Measurements from ENCODE around the gene RFNG. TPM values are rescaled to one million over a fixed set of nuclear protein-coding genes. Genes with fewer than 3 reads are reported as not detected.

Gene RFNG
- total and polyA plus RNA-seq, 2 of the 13 experiments (the other 11 are each of a cell fraction or from before 2014, with no cell fraction given) = 61.4 to 64.0 TPM

DNA sequence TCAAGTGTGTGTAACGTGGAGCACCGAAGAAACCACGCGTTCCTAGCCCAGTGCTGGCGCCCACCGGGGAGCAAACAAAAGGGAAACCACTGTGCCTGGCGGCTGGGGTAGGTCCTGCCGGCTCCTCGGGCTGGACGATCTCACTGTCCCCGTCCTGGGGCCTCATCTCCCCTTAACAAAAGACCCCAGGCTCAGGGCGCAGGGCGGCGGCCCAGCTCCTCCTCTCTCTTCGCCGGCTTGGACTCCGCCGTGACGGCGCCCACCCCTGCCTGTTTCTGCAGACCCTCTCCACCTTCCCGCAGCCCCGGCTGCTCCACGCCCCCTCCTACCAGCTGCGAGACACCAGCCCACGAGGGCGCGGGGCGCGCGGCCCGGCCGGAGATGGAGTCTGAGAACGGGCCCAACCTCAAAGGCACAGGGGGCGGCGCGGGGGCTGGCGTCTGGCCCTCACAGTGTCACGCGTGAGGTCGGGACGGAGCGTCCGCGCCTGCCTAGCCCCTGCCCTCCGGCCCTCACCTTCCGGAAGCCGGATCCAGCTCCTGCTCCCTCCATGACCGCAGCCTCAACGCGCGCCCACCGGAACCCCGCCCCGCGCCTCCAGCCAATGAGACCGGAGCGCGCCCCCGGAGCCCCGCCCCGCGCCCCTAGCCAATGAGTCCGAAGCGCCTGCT lies 29.2 kb downstream of the RFNG start, which contains the start of gene CENPX (continued):
- TF ChIP-seq SOX6 (IDR thresholded peaks at IDR 0.05) (no peak), SOX6 (CRISPR knock-in tag; IDR thresholded peaks at IDR 0.05) (no peak; the same call in 1 of the 2 replicates), RFXAP (CRISPR knock-in tag; IDR thresholded peaks at IDR 0.05; ENCODE audit: borderline replicate concordance) (peak; percentile 67), CBFB (CRISPR knock-in tag; IDR thresholded peaks at IDR 0.05) (peak; percentile 78; the same call in 1 of the 2 replicates), ZNF441 (CRISPR knock-in tag; IDR thresholded peaks at IDR 0.05; ENCODE audit: borderline replicate concordance) (peak; percentile 30; the same call in 1 of the 2 replicates), ZFP36L2 (CRISPR knock-in tag; IDR thresholded peaks at IDR 0.05) (0 out of 2 replicates have a peak, but pooled peaks have one; percentile 70), ZNF10 (CRISPR knock-in tag; IDR thresholded peaks at IDR 0.05; ENCODE audit: borderline replicate concordance, low read depth) (0 out of 2 replicates have a peak, but pooled peaks have one; percentile 37), ZNF746 (CRISPR knock-in tag; IDR thresholded peaks at IDR 0.05) (peak; percentile 43; the same call in 1 of the 2 replicates), ZNF12 (CRISPR knock-in tag; IDR thresholded peaks at IDR 0.05) (peak; percentile 67; the same call in 1 of the 2 replicates), MAFG (CRISPR knock-in tag; IDR thresholded peaks at IDR 0.05) (no peak)
- TF ChIP-seq, protein P1, sequence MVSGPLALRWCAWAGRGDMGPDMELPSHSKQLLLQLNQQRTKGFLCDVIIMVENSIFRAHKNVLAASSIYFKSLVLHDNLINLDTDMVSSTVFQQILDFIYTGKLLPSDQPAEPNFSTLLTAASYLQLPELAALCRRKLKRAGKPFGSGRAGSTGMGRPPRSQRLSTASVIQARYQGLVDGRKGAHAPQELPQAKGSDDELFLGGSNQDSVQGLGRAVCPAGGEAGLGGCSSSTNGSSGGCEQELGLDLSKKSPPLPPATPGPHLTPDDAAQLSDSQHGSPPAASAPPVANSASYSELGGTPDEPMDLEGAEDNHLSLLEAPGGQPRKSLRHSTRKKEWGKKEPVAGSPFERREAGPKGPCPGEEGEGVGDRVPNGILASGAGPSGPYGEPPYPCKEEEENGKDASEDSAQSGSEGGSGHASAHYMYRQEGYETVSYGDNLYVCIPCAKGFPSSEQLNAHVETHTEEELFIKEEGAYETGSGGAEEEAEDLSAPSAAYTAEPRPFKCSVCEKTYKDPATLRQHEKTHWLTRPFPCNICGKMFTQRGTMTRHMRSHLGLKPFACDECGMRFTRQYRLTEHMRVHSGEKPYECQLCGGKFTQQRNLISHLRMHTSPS (CRISPR knock-in tag; IDR thresholded peaks at IDR 0.05; ENCODE audit: low read depth) = peak; percentile 49
- TF ChIP-seq, protein P2, sequence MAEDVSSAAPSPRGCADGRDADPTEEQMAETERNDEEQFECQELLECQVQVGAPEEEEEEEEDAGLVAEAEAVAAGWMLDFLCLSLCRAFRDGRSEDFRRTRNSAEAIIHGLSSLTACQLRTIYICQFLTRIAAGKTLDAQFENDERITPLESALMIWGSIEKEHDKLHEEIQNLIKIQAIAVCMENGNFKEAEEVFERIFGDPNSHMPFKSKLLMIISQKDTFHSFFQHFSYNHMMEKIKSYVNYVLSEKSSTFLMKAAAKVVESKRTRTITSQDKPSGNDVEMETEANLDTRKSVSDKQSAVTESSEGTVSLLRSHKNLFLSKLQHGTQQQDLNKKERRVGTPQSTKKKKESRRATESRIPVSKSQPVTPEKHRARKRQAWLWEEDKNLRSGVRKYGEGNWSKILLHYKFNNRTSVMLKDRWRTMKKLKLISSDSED (CRISPR knock-in tag; IDR thresholded peaks at IDR 0.05) = 0 out of 2 replicates have a peak, but pooled peaks have one; percentile 18
- TF ChIP-seq, protein P3, sequence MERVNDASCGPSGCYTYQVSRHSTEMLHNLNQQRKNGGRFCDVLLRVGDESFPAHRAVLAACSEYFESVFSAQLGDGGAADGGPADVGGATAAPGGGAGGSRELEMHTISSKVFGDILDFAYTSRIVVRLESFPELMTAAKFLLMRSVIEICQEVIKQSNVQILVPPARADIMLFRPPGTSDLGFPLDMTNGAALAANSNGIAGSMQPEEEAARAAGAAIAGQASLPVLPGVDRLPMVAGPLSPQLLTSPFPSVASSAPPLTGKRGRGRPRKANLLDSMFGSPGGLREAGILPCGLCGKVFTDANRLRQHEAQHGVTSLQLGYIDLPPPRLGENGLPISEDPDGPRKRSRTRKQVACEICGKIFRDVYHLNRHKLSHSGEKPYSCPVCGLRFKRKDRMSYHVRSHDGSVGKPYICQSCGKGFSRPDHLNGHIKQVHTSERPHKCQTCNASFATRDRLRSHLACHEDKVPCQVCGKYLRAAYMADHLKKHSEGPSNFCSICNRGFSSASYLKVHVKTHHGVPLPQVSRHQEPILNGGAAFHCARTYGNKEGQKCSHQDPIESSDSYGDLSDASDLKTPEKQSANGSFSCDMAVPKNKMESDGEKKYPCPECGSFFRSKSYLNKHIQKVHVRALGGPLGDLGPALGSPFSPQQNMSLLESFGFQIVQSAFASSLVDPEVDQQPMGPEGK (CRISPR knock-in tag; IDR thresholded peaks at IDR 0.05) = peak; percentile 47; the same call in 1 of the 2 replicates
- TF ChIP-seq, protein P4, sequence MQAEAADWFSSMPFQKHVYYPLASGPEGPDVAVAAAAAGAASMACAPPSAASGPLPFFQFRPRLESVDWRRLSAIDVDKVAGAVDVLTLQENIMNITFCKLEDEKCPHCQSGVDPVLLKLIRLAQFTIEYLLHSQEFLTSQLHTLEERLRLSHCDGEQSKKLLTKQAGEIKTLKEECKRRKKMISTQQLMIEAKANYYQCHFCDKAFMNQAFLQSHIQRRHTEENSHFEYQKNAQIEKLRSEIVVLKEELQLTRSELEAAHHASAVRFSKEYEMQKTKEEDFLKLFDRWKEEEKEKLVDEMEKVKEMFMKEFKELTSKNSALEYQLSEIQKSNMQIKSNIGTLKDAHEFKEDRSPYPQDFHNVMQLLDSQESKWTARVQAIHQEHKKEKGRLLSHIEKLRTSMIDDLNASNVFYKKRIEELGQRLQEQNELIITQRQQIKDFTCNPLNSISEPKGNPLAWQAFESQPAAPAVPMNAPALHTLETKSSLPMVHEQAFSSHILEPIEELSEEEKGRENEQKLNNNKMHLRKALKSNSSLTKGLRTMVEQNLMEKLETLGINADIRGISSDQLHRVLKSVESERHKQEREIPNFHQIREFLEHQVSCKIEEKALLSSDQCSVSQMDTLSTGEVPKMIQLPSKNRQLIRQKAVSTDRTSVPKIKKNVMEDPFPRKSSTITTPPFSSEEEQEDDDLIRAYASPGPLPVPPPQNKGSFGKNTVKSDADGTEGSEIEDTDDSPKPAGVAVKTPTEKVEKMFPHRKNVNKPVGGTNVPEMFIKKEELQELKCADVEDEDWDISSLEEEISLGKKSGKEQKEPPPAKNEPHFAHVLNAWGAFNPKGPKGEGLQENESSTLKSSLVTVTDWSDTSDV (CRISPR knock-in tag; IDR thresholded peaks at IDR 0.05) = peak; percentile 92; the same call in 1 of the 2 replicates
- TF ChIP-seq, protein P5, sequence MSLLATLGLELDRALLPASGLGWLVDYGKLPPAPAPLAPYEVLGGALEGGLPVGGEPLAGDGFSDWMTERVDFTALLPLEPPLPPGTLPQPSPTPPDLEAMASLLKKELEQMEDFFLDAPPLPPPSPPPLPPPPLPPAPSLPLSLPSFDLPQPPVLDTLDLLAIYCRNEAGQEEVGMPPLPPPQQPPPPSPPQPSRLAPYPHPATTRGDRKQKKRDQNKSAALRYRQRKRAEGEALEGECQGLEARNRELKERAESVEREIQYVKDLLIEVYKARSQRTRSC (CRISPR knock-in tag; IDR thresholded peaks at IDR 0.05; ENCODE audit: low read depth) = 0 out of 2 replicates have a peak, but pooled peaks have one; percentile 81
- TF ChIP-seq, protein P6, sequence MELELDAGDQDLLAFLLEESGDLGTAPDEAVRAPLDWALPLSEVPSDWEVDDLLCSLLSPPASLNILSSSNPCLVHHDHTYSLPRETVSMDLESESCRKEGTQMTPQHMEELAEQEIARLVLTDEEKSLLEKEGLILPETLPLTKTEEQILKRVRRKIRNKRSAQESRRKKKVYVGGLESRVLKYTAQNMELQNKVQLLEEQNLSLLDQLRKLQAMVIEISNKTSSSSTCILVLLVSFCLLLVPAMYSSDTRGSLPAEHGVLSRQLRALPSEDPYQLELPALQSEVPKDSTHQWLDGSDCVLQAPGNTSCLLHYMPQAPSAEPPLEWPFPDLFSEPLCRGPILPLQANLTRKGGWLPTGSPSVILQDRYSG (CRISPR knock-in tag; IDR thresholded peaks at IDR 0.05) = peak; percentile 53; the same call in 1 of the 2 replicates
